GM13976 (cell line): ENCODE data around the gene TXNDC5.

Source experiments
- DNase-seq: peaks from one replicate; pipeline ENCODE4 v3.0.0; 2012; ENCODE audit warnings: low spot score
- CTCF ChIP-seq: IDR thresholded peaks from 2 replicates; pipeline ENCODE4 v1.5.1; 2012; ENCODE audit warnings: borderline replicate concordance, mild to moderate bottlenecking; ENCODE audit not compliant: insufficient read depth; ENCODE audit errors: extremely low read depth, missing control alignments, control extremely low read depth
- in situ Hi-C: fragments of 300-500 bp; cut with MboI; formaldehyde crosslinking; loops from one replicate; pipeline ENCODE4 v1.12.0; 2022; ENCODE audit warnings: low sequenced_read_pairs, mixed read lengths, inconsistent platforms; ENCODE audit not compliant: unreplicated experiment

The TXNDC5 gene

GRCh38 chr6:7953753-7954152 lies 43.2 kb upstream of the TXNDC5 start:
- TF ChIP-seq CTCF, result no peak
- DNase-seq, result no peak
- in situ Hi-C loops, result no loop called here

- TF ChIP-seq CTCF, result no peak
- in situ Hi-C loops, result no loop called here
- no peak for DNase-seq
Measured at GRCh38 chr6:7939864-7940228, 29.3 kb upstream of the TXNDC5 start.

- in situ Hi-C loops, result no loop called here
- DNase-seq, result no peak
- no peak for TF ChIP-seq CTCF
Measured at GRCh38 chr6:7939184-7939863, 28.7 kb upstream of the TXNDC5 start.

GRCh38 chr6:7938562-7939183 lies 28.1 kb upstream of the TXNDC5 start:
- in situ Hi-C loops, result no loop called here
- TF ChIP-seq CTCF, result no peak
- DNase-seq, result no peak

GRCh38 chr6:7933794-7934193 lies 23.2 kb upstream of the TXNDC5 start:
- peak; percentile 57 for DNase-seq
- in situ Hi-C loops, result no loop called here
- no peak for TF ChIP-seq CTCF

- DNase-seq, result no peak
- TF ChIP-seq CTCF, result no peak
- in situ Hi-C loops, result no loop called here
Measured at GRCh38 chr6:7932625-7933024, 22.0 kb upstream of the TXNDC5 start.
